T-helper 1 cell treated with Interleukin-12 subunit alpha and Interleukin-12 subunit beta and Interleukin-4 antibody, amounts not matched to agents 30 μg/mL and 1 μg/mL, for 36 hours (primary cell): ENCODE results near the gene RYR1.
A peak's percentile ranks its signal among the peaks of the same experiment; 100 is the strongest.

Experiments
- H3K27ac Mint-ChIP-seq: one replicate; pipeline ENCODE4 v1.8.0; 2021; ENCODE audit warnings: mild to moderate bottlenecking, mixed read lengths
- H3K27me3 Mint-ChIP-seq: one replicate; pipeline ENCODE4 v1.8.0; 2021; ENCODE audit warnings: low read depth, mixed read lengths
- H3K36me3 Mint-ChIP-seq: one replicate; pipeline ENCODE4 v1.8.0; 2021; ENCODE audit warnings: low read depth, mixed read lengths
- H3K4me1 Mint-ChIP-seq: one replicate; pipeline ENCODE4 v1.8.0; 2021; ENCODE audit warnings: low read depth, mixed read lengths
- H3K4me3 Mint-ChIP-seq: one replicate; pipeline ENCODE4 v1.8.0; 2021; ENCODE audit warnings: mild to moderate bottlenecking, moderate library complexity, mixed read lengths
- H3K9me3 Mint-ChIP-seq: one replicate; pipeline ENCODE4 v1.8.0; 2021; ENCODE audit warnings: mixed read lengths

RYR1 gene

DNA sequence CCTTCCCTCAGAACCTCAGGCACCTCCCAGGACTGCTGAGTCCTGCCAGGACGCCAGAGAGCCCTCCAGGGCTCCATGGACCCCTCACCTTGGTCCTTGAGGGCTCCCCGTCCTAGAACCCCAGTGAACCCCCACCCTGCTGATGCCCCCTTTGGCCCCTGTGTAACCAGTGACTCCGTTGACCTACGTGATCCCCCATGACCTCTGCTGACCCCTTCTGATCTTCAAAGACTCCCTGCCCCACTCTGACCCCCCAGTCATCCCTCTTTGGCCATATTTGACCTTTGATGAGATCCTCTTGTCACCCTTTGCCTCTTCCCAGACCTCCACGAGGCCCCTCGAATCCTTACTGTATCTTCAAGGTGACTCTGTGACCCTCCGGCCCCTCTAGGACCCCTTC is 92.9 kb downstream of the RYR1 start:
- Mint-ChIP-seq H3K4me1 (peaks cover 3% of the 10 kb centered on the region), H3K4me3 (no peak overlapping the region), H3K27me3 (peaks cover 7% of the 10 kb centered on the region), H3K27ac (peak overlapping the region; percentile 67), H3K36me3 (no peaks in the 10 kb centered on the region), H3K9me3 (no peaks in the 10 kb centered on the region)

DNA sequence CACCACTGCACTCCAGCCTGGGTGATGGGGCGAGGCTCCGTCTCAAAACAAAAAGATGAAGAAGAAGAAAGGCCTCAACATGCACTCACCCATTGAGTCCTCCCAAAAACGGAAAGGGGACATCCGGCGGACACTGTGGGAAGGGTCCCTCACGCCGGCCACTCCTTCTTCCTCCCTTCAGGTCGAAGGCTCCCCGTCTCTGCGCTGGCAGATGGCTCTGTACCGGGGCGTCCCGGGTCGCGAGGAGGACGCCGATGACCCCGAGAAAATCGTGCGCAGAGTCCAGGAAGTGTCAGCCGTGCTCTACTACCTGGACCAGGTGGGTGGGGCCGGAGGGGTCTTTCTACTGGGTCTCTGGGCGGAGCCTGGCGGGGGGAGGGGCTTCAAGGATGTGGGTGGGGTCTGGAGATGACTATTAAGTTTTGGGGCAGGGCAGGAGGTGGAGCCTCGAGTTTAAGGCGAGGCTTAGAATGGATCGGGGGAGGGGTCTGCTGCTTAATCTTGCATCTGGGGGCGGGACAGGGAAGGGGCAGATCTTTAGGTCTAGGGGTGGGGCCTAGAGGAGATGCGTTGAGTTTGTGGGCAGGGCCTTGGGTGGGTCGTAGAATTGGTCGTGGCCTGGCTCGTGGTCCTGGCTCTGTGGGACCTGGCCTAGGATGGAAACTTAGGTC is 94.1 kb downstream of the RYR1 start:
- Mint-ChIP-seq H3K27me3 (peaks cover 8% of the 10 kb centered on the region), H3K36me3 (no peaks in the 10 kb centered on the region), H3K9me3 (no peaks in the 10 kb centered on the region), H3K4me3 (no peak overlapping the region), H3K4me1 (peaks cover 3% of the 10 kb centered on the region), H3K27ac (no peak overlapping the region)

DNA sequence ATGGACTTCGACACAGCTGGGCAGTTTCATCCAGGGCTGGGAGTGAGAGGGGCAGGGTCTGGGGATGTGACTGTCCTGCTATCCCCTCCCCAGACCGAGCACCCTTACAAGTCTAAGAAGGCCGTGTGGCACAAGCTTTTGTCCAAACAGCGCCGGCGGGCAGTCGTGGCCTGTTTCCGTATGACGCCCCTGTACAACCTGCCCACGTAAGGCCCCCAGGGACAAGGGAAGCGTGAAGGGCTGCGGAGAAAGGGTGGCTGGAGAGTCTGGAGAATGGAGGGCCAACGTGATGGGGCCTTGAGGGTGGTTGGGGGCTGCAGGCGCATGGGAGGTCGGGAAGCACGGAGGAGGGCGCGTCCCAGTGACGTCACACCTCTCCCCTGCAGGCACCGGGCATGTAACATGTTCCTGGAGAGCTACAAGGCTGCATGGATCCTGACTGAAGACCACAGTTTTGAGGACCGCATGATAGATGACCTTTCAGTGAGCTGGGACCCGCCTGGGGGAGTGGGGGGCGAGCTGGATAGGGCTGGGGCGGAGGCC is 94.8 kb downstream of the RYR1 start:
- Mint-ChIP-seq H3K27ac (no peak overlapping the region), H3K9me3 (no peaks in the 10 kb centered on the region), H3K4me1 (peaks cover 3% of the 10 kb centered on the region), H3K36me3 (no peaks in the 10 kb centered on the region), H3K4me3 (no peak overlapping the region), H3K27me3 (peaks cover 12% of the 10 kb centered on the region)

DNA sequence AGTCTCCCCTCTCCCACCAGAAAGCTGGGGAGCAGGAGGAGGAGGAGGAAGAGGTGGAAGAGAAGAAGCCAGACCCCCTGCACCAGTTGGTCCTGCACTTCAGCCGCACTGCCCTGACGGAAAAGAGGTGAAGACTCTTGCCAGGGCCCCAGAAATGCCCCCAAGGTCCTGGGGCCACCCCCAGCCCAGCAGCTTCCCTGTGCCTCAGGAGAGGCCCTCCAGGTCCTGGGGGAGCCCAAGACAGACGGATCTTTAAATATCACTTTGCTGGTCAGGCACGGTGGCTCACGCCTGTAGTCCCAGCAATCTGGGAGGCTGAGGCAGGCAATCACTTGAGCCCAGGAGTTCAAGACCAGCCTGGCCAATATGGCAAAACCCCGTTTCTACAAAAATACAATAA is 95.4 kb downstream of the RYR1 start:
- H3K36me3 Mint-ChIP-seq = no peaks in the 10 kb centered on the region
- H3K27me3 Mint-ChIP-seq = peaks cover 9% of the 10 kb centered on the region
- no peak overlapping the region for H3K4me3 Mint-ChIP-seq
- no peak overlapping the region for H3K27ac Mint-ChIP-seq
- H3K4me1 Mint-ChIP-seq = peaks cover 3% of the 10 kb centered on the region
- H3K9me3 Mint-ChIP-seq = no peaks in the 10 kb centered on the region

DNA sequence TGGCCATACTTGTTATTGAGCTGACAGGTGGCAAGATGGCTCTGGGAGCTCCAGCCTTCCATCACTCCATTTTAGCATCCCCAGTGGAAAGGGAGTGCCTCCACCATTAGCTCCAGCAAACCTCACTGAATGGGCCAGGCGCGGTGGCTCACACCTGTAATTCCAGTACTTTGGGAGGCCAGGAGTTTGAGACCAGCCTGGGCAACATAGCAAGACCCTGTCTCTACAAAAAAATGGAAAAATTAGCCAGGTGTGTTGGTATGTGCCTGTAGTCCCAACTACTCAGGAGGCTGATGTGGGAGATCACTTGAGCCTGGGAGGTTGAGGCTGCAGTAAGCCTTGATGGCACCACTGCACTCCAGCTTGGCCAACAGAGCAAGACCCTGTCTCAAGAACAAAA is 98.0 kb downstream of the RYR1 start:
- Mint-ChIP-seq H3K4me3 (no peak overlapping the region), H3K4me1 (peaks cover 8% of the 10 kb centered on the region), H3K27ac (no peak overlapping the region), H3K9me3 (peaks cover 18% of the 10 kb centered on the region), H3K36me3 (peaks cover 16% of the 10 kb centered on the region), H3K27me3 (peaks cover 10% of the 10 kb centered on the region)

DNA sequence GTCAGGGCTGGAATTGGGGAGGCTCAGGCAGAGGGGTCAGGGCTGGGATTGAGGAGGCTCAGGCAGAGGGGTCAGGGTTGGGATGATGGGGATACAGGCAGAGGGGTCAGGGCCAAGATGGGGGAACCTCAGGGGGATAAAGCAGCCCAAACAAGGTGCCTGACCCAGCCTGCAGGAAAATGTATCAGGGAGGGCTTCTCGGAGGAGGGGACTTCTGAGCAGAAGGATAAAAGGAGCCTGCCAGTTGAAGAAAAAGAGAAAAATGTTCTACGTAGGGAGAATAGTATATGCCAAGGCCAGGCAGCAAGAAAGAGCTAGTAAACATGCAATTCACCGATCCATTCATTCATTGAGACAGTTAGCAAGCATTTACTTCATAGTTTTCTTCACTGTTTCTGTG is 99.4 kb downstream of the RYR1 start:
- peaks cover 20% of the 10 kb centered on the region for H3K9me3 Mint-ChIP-seq
- no peak overlapping the region for H3K4me3 Mint-ChIP-seq
- H3K27me3 Mint-ChIP-seq = peaks cover 10% of the 10 kb centered on the region
- no peak overlapping the region for H3K27ac Mint-ChIP-seq
- H3K4me1 Mint-ChIP-seq = peaks cover 15% of the 10 kb centered on the region
- H3K36me3 Mint-ChIP-seq = peaks cover 20% of the 10 kb centered on the region

DNA sequence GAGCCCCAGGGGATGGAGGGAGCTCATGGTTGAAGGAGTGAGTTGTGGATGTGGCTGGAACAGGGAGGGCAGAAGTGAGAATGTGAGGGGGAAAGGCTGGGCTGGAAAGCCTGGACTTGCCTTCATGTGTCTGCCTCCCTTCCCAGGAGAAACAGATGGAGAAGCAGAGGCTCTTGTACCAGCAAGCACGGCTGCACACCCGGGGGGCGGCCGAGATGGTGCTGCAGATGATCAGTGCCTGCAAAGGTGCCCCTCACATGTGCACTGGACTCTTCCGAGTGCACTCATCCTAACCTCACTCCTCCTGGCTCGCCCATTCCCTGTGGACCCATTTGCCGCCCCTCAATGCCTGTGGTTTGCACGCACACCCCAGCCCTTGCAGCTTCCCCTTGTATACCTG is 101.1 kb downstream of the RYR1 start:
- H3K9me3 Mint-ChIP-seq = peaks cover 20% of the 10 kb centered on the region
- H3K27ac Mint-ChIP-seq = no peak overlapping the region

DNA sequence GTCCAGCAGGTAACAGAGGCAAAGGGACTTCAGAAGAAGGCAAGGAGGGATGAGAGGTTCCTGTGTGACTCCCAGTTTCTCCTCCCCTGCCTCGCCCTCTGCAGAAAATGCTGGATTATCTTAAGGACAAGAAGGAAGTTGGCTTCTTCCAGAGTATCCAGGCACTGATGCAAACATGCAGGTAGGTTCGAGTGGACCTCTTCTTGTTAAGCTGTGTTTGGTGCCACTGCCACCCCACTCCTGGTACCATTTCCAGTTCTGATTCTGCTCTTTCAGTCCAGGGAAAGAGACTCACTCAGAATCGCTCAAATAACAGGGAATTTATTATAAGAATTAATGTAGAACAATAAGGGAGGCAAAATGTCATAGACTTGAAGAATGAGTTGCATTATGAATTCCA is 101.7 kb downstream of the RYR1 start:
- Mint-ChIP-seq H3K27me3 (peaks cover 10% of the 10 kb centered on the region), H3K4me1 (peaks cover 28% of the 10 kb centered on the region), H3K4me3 (no peak overlapping the region), H3K9me3 (peaks cover 20% of the 10 kb centered on the region), H3K36me3 (peaks cover 25% of the 10 kb centered on the region), H3K27ac (no peak overlapping the region)

More for the DNA sequence above, 101.1 kb downstream of the RYR1 start:
- H3K4me1 Mint-ChIP-seq = peaks cover 24% of the 10 kb centered on the region
- peaks cover 10% of the 10 kb centered on the region for H3K27me3 Mint-ChIP-seq
- peaks cover 25% of the 10 kb centered on the region for H3K36me3 Mint-ChIP-seq
- H3K4me3 Mint-ChIP-seq = no peak overlapping the region

DNA sequence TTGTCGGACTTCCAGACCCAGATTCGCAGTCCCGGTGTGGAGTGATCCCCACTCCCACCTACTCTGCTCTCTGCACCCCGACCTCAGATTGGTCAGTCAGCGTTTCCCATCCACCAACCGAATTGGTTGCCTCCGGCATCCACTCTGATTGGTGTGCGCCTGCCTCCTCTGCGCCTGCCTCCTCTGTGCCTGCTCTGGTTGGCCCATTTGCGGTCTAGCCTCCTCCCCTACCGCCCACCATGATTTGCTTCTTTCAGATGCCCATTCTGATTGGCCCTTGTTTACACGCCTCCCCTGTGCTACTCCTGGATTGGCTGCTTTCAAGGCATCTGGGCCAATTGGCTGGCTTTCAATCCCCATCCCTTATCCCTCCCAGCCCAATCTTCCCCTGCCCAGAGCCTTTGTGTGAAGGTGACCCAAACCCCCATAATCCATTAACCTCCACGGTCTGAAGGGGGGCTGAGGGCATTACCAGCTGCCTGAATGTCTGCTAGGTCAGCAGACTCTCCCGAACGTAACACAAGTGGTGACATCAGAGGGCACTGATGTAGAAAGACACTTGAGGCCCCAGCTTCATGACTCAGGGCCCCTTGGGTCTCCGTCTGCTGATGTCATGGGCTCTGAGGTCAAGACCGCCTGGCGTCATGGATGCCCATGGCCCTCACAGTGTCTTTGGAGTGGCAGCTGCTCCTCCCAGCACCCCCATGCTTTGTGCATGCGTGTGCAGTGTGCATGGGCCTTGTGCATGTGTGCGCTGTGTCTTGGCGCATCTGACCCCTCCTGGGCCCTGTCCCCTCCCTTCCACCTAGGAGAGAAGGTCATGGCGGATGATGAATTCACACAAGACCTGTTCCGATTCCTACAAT is 103.8 kb downstream of the RYR1 start:
- Mint-ChIP-seq H3K9me3 (peaks cover 20% of the 10 kb centered on the region), H3K27me3 (peaks cover 10% of the 10 kb centered on the region), H3K27ac (peak overlapping the region; percentile 95), H3K4me3 (no peak overlapping the region), H3K4me1 (peaks cover 30% of the 10 kb centered on the region), H3K36me3 (peaks cover 25% of the 10 kb centered on the region)

DNA sequence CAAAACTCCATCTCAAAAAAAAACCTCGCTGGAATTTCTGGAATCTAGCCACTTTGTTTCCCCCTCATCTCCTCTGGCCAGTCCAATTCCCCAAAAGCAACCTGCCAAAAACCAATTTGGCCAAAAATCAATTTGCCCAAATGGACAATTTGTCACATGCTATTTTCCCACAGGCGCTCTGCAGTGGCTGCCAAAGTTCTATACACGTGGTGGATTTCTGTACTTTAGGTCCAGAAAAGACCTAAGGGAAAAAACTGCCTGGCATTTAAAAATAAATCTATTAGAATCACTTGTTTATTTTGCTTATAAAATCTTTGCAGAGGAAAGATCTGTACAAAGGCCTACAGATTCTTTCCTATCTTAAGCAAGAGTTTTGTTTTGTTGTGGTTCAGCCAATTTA is 104.9 kb downstream of the RYR1 start:
- H3K4me3 Mint-ChIP-seq = peak overlapping the region; percentile 67
- H3K27ac Mint-ChIP-seq = peak overlapping the region; percentile 95
- peaks cover 20% of the 10 kb centered on the region for H3K9me3 Mint-ChIP-seq
- peaks cover 34% of the 10 kb centered on the region for H3K4me1 Mint-ChIP-seq
- H3K36me3 Mint-ChIP-seq = peaks cover 25% of the 10 kb centered on the region
- peaks cover 4% of the 10 kb centered on the region for H3K27me3 Mint-ChIP-seq

DNA sequence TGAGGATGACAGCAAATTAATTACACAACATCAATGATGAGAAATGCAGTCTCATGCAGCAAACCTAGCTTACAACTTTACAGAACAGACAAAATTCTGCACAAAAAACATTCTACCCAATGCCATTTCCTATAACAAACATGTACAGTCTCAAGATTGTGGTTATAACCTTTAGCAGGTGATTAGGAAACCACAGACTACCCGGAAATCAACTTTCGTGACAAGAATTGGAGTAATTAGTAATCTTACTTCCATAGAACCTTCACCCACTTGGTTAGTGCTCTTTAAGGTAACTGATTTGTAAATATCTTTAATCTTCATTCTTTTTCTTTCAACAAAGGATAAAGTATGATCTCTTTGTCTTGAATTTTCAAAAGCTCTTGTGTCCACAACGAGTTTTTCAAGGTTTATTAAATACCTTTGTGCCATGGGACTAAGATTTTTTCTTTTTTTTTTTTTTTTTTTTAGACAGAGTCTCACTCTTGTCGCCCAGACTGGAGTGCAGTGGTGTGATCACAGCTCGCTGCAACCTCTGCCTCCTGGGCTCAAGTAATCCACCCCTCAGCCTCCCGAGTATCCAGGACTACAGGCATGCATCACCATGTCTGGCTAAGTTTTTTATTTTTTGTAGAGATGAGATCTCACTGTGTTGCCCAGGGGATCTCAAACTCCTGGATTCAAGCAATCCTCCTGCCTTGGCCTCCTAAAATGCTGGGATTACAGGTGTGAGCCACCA is 105.5 kb downstream of the RYR1 start:
- H3K27ac Mint-ChIP-seq = peak overlapping the region; percentile 95

DNA sequence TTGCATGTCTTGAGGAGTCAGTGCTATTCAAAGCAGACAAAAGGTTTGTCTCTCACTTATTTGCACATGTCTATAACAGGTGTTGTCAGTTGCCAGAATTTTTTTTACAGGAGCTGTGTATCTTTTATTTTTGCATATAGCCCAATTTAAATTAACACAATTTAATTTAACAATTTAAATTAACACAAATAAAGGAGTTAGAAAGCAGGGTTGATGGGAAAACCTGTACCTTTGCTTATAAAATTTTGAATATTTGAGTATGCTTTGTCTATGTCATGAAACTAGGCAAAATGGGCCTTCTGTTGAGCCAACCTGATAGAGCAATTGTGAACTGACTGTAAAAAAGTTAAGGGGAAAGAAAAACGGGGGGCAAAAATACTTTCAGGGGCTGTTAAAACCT is 106.3 kb downstream of the RYR1 start:
- Mint-ChIP-seq H3K9me3 (peaks cover 14% of the 10 kb centered on the region), H3K27me3 (peaks cover 3% of the 10 kb centered on the region), H3K4me3 (no peak overlapping the region), H3K27ac (peak overlapping the region; percentile 95), H3K4me1 (peaks cover 43% of the 10 kb centered on the region), H3K36me3 (peaks cover 20% of the 10 kb centered on the region)

More for the DNA sequence above, 105.5 kb downstream of the RYR1 start:
- H3K4me1 Mint-ChIP-seq = peaks cover 36% of the 10 kb centered on the region
- H3K9me3 Mint-ChIP-seq = peaks cover 20% of the 10 kb centered on the region
- H3K4me3 Mint-ChIP-seq = peak overlapping the region; percentile 67
- H3K36me3 Mint-ChIP-seq = peaks cover 25% of the 10 kb centered on the region
- peaks cover 4% of the 10 kb centered on the region for H3K27me3 Mint-ChIP-seq

DNA sequence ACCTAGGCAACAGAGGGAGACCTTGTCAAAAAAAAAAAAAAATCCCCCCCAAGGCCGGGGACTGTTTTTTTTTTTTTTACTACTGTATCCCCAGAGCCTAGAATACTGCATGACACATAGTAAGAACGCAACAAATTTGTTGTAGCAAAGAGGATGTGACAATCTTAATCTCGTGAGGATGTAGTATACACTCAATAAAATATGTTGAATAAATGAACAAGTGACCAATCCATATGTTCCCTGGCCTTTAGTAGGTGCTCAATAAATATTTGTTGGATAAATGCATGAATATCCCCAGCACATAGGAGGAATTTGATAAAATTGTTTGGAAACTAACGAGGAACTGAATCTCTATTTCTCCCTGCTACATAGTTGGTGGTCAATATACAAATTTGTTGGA is 108.5 kb downstream of the RYR1 start:
- Mint-ChIP-seq H3K36me3 (peaks cover 7% of the 10 kb centered on the region), H3K4me3 (no peak overlapping the region), H3K9me3 (no peaks in the 10 kb centered on the region), H3K27ac (no peak overlapping the region), H3K27me3 (no peaks in the 10 kb centered on the region), H3K4me1 (peaks cover 43% of the 10 kb centered on the region)

DNA sequence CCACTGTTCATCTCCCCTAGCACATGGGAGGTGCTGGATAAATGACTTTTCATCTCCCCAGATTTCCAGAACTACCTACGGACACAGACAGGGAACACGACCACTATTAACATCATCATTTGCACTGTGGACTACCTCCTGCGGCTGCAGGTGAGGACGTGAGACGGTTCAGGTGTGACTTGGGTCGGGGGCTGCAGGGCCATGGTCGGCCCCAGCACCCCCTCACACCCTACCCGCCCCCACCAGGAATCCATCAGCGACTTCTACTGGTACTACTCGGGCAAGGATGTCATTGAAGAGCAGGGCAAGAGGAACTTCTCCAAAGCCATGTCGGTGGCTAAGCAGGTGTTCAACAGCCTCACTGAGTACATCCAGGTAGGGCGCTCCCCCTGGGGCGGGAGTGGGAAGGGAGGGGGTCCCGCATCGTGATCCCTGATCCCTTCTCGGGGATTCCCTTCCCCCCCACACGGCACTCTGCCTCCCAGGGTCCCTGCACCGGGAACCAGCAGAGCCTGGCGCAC is 109.9 kb downstream of the RYR1 start:
- Mint-ChIP-seq H3K4me3 (no peak overlapping the region), H3K4me1 (peaks cover 36% of the 10 kb centered on the region), H3K27ac (no peak overlapping the region), H3K9me3 (no peaks in the 10 kb centered on the region), H3K36me3 (peaks cover 4% of the 10 kb centered on the region), H3K27me3 (no peaks in the 10 kb centered on the region)
